IMR-90 (cell line): Measurements from ENCODE around the gene AK2.

ENCODE experiments used
- BHLHE40 ChIP-seq: fragments of 150-350 bp; IDR thresholded peaks from 2 replicates; pipeline ENCODE4 v1.6.1; 2016; ENCODE audit warnings: mild to moderate bottlenecking, low read depth, low read length
- MAZ ChIP-seq: IDR thresholded peaks from 2 replicates; pipeline ENCODE4 v1.6.1; 2012; ENCODE audit warnings: low read depth, mild to moderate bottlenecking, low read length, improper control_type of control experiment, moderate library complexity, borderline replicate concordance
- SMC3 ChIP-seq: fragments of 150-350 bp; IDR thresholded peaks from 2 replicates; pipeline ENCODE4 v1.6.1; 2016; ENCODE audit warnings: low read depth, mild to moderate bottlenecking, antibody characterized with exemption, low read length, moderate library complexity
- TF ChIP-seq, protein P1 (sequence below): fragments of 150-350 bp; IDR thresholded peaks from 2 replicates; pipeline ENCODE4 v1.6.1; 2017; ENCODE audit warnings: mild to moderate bottlenecking, antibody characterized with exemption, low read length, low read depth
- TF ChIP-seq, protein P2 (sequence below): conservative IDR thresholded peaks from 2 replicates; pipeline ENCODE4 v1.5.1; 2012; ENCODE audit warnings: mild to moderate bottlenecking, low read depth, low read length, improper control_type of control experiment
- TF ChIP-seq, protein P3 (sequence below): fragments of 150-350 bp; IDR thresholded peaks from 2 replicates; pipeline ENCODE4 v1.6.1; 2016; ENCODE audit warnings: low read depth, mild to moderate bottlenecking, low read length, moderate library complexity, borderline replicate concordance

DNA sequence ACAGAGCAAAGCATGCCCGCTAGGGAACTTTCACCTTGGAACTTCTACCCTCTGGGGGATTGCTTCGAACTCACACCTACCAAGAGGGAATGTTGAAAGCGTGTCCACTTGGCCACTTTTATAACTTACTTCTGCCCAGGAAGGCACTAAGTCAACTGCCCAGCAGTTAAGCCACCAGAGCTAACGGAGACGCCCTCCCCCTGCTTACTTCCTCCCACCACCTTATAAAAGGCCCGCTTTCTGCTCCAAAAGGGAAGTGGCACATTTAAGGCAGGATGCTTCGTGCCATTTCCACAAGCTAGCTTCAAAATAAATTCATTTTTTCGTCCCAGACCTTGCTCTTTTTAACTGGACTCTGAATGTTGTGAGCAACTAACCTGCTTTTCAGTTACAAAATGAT, 3.2 kb upstream of the AK2 start:
- TF ChIP-seq, protein P1, sequence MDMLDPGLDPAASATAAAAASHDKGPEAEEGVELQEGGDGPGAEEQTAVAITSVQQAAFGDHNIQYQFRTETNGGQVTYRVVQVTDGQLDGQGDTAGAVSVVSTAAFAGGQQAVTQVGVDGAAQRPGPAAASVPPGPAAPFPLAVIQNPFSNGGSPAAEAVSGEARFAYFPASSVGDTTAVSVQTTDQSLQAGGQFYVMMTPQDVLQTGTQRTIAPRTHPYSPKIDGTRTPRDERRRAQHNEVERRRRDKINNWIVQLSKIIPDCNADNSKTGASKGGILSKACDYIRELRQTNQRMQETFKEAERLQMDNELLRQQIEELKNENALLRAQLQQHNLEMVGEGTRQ, result no peak
- TF ChIP-seq, protein P2, sequence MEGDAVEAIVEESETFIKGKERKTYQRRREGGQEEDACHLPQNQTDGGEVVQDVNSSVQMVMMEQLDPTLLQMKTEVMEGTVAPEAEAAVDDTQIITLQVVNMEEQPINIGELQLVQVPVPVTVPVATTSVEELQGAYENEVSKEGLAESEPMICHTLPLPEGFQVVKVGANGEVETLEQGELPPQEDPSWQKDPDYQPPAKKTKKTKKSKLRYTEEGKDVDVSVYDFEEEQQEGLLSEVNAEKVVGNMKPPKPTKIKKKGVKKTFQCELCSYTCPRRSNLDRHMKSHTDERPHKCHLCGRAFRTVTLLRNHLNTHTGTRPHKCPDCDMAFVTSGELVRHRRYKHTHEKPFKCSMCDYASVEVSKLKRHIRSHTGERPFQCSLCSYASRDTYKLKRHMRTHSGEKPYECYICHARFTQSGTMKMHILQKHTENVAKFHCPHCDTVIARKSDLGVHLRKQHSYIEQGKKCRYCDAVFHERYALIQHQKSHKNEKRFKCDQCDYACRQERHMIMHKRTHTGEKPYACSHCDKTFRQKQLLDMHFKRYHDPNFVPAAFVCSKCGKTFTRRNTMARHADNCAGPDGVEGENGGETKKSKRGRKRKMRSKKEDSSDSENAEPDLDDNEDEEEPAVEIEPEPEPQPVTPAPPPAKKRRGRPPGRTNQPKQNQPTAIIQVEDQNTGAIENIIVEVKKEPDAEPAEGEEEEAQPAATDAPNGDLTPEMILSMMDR, result no peak
- TF ChIP-seq BHLHE40 (no peak), SMC3 (no peak), MAZ (no peak)
- TF ChIP-seq, protein P3, sequence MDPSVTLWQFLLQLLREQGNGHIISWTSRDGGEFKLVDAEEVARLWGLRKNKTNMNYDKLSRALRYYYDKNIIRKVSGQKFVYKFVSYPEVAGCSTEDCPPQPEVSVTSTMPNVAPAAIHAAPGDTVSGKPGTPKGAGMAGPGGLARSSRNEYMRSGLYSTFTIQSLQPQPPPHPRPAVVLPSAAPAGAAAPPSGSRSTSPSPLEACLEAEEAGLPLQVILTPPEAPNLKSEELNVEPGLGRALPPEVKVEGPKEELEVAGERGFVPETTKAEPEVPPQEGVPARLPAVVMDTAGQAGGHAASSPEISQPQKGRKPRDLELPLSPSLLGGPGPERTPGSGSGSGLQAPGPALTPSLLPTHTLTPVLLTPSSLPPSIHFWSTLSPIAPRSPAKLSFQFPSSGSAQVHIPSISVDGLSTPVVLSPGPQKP, result no peak
